Measurements from ENCODE around the gene FAM76A.
"Not testable (repeated sequence)": the region's sequence is repeated elsewhere in the genome, so short reads cannot be mapped to it uniquely, and the experiment has no call there.

Gene FAM76A

DNA sequence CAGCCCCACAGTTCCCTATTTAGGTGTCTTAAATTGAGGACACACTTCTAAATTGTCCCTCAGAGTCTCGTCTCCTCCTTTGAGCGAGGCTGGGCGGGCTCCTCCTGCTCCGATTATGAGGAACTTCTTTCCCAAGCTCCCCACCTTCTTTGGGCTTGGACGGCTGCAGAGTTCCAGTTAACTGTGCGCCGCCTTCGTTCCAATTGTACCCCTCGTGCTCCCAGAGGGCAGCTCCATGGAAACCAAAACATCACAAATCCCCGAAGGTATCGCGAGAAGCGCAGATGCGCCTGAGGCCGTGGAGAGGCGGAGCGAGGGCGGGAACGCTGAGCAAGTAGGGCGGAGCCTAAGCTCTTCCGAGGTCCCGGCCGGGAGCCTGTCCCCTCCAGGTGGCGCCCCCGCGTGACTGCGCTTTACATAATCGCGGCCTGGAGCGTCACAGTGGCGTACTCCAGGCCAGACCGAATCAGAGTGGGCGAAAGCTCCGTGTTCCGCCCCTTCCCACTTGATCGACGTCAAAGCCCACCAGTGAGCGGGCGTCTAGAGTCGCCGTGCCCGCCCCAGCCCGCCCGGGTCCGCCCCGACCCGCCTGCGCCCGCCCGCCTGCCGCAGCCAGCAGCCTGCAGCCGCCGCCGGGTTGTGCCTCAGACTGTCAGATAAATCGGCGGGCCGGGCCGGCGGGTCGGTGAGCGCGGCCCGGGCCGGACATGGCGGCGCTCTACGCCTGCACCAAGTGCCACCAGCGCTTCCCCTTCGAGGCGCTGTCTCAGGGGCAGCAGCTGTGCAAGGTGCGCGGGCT lies at the start of gene FAM76A:
FAM76A (plus strand) TSS at position 588 of the 799 bp plus-strand sequence; CDS start at position 708, 120 bp downstream.
- peak; percentile 98 for DNase-seq (ENCODE audit: low spot score)

DNA sequence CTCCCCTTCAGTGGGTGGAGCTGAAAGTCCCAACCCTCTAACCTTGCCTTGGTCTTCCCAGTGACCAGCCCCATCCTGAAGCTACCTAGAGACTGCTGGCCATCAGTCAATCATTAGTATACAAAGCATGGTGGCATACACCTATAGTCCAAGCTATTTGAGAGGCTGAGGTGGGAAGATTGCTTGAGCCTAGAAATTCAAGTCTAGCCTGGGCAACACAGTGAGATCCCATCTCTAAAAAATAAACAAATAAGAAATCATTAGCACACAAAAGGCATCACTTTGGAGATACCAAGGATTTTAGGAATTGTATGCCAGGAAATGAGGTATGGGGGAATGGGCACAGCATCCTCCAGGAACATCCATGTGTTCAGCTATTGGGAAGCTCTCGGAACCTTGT lies 49.4 kb upstream of the FAM76A start:
- DNase-seq (ENCODE audit: low spot score) = no peak

DNA sequence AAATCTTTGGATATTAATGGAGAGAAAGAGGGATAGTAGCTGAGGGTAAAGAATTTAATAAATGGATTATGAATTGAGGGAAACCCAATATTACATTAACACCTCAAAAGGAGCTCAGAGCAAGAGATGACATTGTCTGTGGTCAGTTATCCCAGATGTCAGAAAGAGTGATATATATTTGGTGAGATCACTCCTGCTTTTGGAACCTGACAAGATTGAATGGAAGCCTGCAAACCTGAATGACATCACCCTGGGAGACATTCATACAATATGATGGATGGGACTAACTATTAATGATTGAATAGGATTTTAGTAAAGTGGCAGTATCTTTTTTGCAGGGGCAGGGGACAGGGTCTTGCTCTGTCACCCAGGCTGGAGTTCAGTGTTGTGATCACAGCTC lies 47.0 kb upstream of the FAM76A start:
- no peak for DNase-seq (ENCODE audit: low spot score)

DNA sequence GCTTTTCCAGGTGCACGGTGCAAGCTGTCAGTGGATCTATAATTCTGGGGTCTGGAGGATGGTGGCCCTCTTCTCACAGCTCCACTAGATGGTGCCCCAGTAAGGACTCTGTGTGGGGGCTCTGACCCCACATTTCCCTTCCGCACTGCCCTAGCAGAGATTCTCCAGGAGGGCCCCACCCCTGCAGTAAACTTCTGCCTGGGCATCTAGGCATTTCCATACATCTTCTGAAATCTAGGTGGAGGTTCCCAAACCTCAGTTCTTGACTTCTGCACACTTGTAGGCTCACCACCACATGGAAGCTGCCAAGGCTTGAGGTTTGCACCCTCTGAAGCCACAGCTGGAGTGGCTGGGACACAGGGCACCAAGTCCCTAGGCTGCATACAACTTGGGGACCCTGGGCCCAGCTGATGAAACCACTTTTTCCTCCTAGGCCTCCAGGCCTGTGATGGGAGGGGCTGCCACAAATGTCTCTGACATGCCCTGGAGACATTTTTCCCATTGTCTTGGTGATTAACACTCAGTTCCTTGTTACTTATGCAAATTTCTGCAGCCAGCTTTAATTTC lies 45.5 kb upstream of the FAM76A start:
- DNase-seq (ENCODE audit: low spot score) = not testable (repeated sequence)

DNA sequence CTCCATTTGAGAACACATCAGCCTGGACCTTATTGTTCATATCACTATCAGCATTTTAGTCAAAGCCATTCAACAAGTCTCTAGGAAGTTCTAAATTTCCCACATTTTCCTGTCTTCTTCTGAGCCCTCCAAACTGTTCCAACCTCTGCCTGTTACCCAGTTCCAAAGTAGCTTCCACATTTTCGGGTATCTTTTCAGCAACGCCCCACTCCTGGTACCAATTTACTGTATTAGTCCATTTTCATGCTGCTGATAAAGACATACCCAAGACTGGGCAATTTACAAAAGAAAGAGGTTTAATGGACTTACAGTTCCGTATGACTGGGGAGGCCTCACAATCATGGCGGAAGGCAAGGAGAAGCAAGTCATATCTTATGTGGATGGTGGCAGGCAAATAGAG lies 44.2 kb upstream of the FAM76A start:
- DNase-seq (ENCODE audit: low spot score) = not testable (repeated sequence)

DNA sequence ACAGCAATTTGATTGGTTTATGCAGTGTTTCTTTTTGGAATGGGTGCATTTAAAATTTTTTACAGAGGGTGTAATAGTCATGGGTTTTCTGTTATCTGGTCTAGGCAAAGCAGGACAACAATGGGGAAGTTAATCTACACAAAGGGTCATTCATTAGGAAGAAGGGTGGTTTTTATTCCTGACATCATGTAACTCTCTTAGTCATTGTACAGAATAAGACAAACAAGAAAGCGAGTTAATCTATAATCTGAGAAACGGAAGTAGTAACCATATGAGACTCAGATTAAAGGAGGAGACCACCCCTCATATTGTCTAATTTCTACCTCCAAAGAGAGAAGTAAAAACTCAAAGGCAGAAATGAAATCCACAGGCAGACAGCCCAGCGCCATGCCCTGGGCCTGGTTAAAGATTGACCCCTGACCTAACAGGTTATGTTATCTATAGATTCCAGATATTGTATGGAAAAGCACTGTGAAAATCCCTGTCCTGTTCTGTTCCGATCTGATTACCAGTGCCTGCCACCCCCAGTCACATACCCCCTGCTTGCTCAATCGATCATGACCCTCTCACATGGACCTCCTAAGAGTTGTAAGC lies 43.3 kb upstream of the FAM76A start:
- no peak for DNase-seq (ENCODE audit: low spot score)

DNA sequence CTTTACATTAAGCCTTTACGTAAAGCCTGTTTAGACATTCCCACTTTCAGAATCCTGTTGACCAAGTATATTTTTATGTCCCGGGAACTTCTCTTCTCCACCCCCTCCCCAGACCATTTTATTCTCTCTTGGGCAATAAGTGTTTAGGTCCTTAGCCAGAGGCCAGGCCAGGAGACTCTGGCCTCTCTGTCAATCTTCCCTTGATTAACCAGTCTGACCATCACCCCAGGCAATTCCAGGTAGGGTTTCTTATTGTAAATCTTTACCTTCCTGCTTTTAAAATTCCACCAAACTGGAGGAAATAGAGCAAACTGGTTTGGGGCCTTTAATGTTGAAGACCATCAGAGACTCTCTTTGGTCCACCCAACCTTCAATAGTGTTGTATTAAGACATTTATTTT lies 41.6 kb upstream of the FAM76A start:
- no peak for DNase-seq (ENCODE audit: low spot score)

DNA sequence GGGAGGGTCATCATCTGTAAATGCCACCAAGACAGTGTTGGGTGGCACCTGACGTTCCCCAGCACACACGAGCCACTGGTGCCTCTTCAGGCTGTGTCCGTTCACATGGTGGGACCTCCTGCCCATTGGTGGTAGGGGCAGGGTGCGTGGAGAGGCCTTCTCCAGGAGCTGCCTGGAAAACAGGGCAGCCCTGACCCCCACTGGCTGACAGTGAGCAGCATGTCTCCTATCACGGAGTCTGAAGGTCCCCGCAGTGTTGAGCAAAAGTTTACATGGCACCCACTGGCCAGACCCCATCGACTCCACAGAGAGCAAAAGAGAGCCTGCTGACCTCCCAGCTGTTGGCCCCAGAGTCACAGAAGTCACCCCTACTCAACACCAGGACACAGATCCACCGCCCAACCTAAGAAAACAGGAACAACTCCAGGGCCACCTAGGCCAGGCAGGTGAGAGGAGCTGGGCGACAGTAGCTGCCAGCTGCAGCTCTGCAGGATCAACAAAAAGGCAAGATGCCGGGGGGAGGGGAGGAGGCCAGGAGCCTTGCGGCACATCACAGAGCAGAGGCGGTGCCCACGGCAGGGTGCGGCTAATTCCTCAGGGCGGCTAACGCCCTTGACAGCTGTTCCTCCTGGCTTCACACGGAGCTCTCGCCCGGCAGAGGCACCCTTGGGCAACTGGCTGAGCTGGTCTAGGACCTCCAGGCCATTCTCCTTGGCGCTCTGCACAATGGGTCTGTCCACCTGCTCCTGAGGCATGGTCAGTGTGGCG lies 39.4 kb upstream of the FAM76A start:
- DNase-seq (ENCODE audit: low spot score) = peak; percentile 80

DNA sequence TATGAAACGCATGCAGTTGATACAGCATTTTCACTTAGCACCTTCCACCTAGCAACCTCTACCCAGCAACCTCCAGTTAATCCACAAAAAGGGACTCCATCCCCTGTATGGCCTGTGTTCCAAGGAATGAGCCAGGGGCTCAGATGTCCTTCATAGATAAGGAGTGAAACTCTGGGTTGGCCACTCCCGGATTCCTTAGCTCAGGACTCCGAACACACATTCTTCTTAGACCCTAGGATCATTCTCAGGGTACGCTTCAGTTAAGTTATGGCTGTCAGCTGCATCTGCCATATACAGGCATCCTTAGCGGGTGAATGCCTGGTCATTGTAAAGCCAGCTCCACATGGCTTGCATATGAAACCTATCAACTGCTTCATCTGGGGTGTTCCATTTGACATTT lies 37.9 kb upstream of the FAM76A start:
- no peak for DNase-seq (ENCODE audit: low spot score)

DNA sequence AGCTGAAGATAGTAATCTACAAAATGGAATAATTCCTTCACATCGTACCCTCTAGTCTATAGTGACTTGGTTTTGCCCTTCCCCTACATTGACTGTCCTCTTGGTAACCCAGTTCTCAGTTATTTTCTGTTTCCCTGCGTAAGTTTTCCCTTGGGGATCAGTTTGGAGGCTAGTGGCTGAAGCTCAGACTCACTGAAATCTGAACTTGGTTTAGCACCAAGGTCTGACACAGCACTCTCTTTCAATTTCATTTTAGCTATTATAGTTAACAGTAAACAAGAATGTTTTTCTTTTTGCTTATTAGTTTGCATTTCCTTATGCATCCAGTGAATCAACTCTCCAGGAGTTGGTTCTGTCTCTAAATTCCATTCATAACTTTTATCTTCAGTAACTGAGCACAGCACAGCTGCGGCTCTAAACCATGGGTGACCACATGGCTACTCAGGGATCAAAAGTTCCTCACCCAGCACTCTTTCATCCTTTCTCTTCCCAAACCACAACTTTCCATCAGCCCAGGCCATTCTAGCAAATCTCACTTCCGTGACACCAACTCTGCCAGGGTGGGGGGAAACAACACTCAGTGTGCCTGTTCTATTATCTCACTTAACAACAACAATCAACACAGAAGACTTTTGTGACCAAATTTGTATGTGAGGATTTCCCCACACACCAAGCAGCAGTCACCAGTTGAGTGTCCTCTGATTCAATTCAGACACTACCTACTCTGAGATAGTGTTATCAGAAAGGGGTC lies 36.2 kb upstream of the FAM76A start:
- DNase-seq (ENCODE audit: low spot score) = no peak

DNA sequence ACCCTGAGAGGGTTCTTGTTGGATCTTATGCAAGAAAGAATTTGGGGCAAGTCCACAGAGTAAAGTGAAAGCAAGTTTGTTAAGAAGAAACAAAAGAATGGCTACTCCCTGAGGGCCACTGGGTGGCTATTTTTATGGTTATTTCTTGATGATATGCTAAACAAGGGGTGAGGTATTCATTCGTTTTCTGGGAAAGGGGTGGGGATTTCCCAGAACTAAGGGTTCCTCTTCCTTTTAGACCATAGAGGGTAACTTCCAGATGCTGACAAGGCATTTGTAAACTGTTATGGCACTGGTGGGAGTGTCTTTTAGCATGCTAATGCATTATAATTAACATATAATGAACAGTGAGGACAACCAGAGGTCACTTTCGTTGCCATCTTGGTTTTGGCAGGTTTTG lies 35.6 kb upstream of the FAM76A start:
- DNase-seq (ENCODE audit: low spot score) = no peak

DNA sequence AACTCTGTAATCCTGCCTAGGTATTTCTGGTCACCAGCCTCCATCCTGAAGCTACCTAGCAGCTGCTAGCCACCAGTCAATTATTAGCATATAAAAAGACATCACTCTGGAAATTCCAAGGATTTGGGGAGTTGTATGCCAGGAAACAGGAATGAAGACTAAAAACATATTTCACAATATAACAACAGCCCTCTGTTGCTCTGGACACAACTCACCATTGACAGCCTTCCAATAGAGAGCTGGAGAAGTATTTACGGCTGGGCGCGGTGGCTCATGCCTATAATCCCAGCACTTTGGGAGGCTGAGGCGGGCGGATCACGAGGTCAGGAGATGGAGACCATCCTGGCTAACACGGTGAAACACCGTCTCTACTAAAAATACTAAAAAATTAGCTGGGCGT lies 28.9 kb upstream of the FAM76A start:
- DNase-seq (ENCODE audit: low spot score) = peak; percentile 15

DNA sequence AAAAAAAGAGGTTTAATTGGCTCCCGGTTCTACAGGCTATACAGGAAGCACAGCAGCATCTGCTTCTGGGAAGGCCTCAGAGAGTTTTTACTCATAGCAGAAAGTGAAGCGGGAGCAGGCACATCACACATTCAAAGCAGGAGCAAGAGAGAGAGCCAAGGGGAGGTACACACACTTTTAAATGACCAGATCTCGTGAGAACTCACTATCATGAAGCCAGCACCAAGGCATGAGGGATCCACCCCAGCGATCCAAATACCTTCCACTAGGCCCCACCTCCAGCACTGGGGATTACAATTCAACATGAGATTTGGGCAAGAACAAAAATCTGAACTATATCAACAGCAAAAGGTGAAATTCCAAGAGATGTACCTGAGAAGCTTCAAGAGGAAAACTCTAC lies 20.8 kb upstream of the FAM76A start:
- DNase-seq (ENCODE audit: low spot score) = no peak

DNA sequence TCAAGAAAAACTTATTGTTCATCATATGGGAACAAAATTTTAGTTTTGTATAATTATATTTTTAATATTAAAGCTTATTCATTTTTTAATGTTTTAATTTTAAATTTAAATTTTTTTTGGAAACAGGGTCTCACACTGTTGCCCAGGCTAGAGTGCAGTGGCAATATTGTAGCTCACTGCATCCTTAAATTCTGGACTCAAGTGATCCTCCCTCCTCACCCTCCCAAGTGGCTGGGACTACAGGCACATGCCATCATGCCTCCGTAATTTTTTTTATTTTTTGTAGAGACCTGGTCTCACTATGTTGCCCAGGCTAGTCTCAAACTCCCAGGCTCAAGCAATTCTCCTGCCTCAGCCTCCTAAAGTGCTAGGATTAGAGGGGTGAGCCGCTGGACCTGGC lies 20.2 kb upstream of the FAM76A start:
- no peak for DNase-seq (ENCODE audit: low spot score)

DNA sequence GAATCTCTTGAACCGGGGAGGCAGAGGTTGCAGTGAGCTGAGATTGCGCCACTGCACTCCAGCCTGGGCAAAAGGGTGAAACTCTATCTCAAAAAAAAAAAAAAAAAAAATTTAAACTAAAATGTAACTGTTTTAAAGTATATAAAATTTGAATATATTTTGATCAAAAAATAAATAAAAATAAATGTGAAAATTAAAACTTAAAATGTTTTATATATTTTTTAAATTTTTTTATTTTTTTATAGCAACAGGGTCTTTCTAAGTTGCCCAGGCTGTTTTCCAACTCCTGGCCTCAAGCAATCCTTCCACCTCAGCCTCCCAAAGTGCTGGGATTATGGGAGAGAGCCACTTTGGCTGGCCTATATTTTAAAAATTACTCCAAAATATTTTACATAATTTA lies 15.2 kb upstream of the FAM76A start:
- DNase-seq (ENCODE audit: low spot score) = no peak

DNA sequence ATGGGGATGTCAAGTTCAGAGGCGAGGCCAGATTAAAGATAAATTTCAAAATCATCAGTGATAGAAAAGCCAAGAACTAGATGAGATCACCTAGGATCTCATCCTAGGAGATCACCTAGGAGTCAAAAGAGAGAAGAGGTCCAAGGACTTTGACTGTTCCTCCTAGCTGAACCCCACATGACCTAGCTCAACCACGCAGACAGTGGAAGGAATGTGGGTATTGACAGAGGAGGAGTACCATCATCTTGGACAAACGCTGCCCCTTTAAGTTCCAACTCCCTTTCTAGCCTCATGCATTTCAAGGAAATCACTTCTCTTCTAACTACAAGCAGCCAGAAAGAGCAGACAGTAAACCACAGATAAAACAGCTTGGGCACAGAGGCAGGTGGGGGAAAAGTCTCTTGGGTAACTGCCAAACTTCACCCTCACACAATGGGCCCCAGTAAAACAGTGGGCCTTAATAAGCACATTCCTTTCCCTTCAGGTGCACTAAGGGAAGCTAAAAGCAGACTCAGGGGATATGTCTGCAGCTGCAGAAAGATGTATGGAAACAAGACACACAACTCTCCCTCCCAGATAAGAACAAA lies 12.5 kb upstream of the FAM76A start:
- no peak for DNase-seq (ENCODE audit: low spot score)

DNA sequence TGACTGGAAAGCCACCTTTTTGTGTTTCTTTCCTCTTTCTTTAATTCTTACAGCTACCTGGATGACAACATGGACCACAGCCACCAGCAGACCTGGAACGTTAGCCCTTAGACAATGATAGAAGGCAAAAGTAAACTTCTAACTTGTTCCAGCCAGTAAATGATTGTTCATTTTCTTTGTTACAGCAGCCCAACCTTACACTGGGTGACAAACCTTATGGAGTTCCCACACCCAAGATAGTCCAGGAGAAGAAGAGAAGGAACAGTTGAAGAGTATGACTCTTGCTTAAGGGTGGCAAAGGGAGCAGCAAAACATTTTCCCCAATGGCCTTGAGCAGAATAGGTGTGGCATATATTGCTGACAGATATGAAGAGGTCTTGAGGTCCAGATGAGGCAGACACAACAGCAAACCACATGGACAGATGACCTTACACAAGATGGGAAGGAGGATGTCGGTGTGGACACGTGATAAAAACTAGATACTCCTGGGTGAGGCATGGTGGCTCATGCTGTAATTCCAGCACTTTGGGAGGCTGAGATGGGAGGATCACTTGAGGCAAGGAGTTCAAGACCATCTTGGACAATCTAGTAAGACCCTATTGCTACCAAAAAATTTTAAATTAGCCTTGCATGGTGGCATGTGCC lies 11.8 kb upstream of the FAM76A start:
- DNase-seq (ENCODE audit: low spot score) = no peak

DNA sequence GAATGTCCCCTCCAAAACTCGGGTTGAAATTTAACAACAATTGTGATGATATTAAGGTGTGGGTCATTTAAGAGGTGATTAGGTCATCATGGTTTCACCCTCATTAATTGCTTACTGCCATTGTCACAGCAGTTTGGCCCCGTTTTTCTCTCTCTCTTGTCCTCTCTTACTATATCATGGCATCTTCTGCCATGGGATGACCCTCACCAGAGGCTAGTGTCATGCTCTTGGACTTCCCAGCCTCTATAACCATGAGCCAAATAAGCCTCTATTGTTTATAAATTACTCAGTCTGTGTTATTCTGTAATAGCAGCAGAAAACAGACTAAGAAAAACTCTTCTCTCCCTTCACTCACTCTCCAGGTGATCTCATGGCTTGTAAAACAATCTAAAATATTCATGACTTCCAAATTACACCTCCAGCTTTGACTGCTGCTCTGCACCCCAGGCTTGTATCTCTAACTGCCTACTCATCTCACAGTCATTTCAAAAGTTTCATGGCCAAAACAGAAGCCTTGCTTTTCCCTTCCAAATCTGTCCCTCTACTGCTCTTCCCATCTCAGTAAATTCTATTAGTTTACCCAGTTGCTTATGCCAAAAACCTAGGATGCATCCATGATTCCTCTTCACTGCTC lies 9.4 kb upstream of the FAM76A start:
- DNase-seq (ENCODE audit: low spot score) = no peak

DNA sequence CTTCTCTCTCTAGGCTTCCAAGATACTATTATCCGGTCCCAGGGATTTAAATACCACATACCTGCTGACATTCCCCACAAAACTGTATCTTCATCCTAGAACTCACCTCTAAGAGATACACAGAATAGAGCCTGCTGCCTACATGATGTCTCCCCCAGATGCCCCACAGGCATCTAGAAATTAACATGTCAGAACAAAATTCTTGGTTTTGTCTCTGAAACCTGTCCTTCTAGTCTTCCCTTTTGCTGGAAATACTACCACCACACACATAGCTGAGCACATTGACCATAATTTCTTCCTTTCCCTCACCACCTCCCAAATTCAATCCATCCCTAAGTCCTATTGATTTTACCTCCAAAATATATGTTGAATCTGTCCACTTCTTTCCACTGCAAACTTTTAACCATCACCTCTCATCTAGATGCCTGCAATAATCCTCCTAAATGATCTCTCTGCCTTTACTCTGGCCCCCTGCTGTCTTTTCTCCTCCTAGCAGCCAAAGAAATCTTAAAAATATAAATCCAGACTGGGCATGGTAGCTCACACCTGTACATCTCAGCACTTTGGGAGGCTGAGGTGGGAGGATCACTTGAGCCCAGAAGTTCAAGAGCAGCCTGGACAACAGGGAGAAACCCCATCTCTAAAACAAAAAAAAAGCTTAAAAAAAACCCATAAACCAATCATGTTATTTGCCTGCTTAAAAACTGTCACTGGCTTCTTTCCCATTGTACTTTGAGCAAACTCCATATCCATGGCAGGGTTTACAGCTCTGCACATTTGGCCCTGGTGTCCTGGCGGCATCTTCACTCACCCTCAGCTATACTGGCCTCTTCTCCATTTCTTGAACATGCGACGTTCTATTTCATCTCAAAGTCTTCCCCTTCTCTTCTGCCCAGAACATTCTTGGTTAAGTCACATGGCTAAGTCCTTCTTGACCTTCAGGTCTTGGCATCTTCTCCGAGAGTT lies 6.2 kb upstream of the FAM76A start:
- DNase-seq (ENCODE audit: low spot score) = no peak

Measured in LoVo (cell line).